T-cell (primary cell): ENCODE measurements around the gene TPRX1. TPM values are rescaled to one million over a fixed set of nuclear protein-coding genes. Genes with fewer than 3 reads are reported as not detected.

Experiments used
- ATAC-seq, 4 experiments: fragments of 200-7000 bp in 3 of 4; fragments of 150-1000 bp in 1 of 4; cut with Tn5 transposase; replicated peaks in 1 of 4; 1 replicate in 3 of 4; 2 replicates in 1 of 4; pipeline ENCODE4 v1.10.0; 2021; ENCODE audit warnings: moderate library complexity in 3 of 4, mild to moderate bottlenecking in 2 of 4, moderate number of reproducible peaks in 1 of 4
- CTCF ChIA-PET, 2 donors: fragments of 300-600 bp; sonication (Branson Sonifier 250); formaldehyde crosslinking; loops; one replicate each; lab custom pipeline; 2022; ENCODE audit warnings: antibody characterized with exemption in 2 of 2; lab: Charles Lee
- POLR2A ChIA-PET, 2 donors: fragments of 300-600 bp; sonication (Branson Sonifier 250); formaldehyde crosslinking; loops; one replicate each; lab custom pipeline; 2022; ENCODE audit warnings: antibody characterized with exemption in 2 of 2; lab: Charles Lee
- DNase-seq, 35 experiments: peaks; one replicate each; pipeline versions ENCODE4 v3.0.0 to v3.0.0-alpha.2; 2013 to 2023
- H3K27ac ChIP-seq: one replicate; pipeline ENCODE4 v1.5.1; 2013; ENCODE audit warnings: low read length
- H3K27me3 ChIP-seq, 2 experiments: replicated peaks in 1 of 2; 1 replicate in 1 of 2; 2 replicates in 1 of 2; pipeline versions ENCODE4 v1.6.1 to v1.7.0; 2013; ENCODE audit warnings: low read length in 1 of 2, mixed read lengths in 1 of 2; ENCODE audit not compliant: control insufficient read depth in 2 of 2, insufficient read depth in 2 of 2; ENCODE audit errors: extremely low read depth in 1 of 2
- H3K36me3 ChIP-seq, 2 donors: 1 replicate in 1 of 2; 2 replicates in 1 of 2; pipeline versions ENCODE4 v1.6.1 to v1.7.0; 2013; ENCODE audit warnings: low read length in 1 of 2; ENCODE audit not compliant: control insufficient read depth in 2 of 2, insufficient read depth in 1 of 2; ENCODE audit errors: extremely low read depth in 1 of 2
- H3K4me1 ChIP-seq, 2 experiments: 1 replicate in 1 of 2; 2 replicates in 1 of 2; pipeline versions ENCODE4 v1.6.1 to v1.7.0; 2013; ENCODE audit warnings: low read length in 2 of 2, mixed read lengths in 1 of 2; ENCODE audit not compliant: insufficient read depth in 2 of 2, control insufficient read depth in 1 of 2; ENCODE audit errors: extremely low read depth in 1 of 2
- H3K4me3 ChIP-seq, 2 donors: 1 replicate in 1 of 2; 2 replicates in 1 of 2; pipeline versions ENCODE4 v1.5.1 to v1.7.0; 2013; ENCODE audit warnings: mild to moderate bottlenecking in 2 of 2, low read length in 1 of 2, moderate library complexity in 1 of 2; ENCODE audit not compliant: control insufficient read depth in 1 of 2; ENCODE audit errors: extremely low read depth in 1 of 2
- H3K9me3 ChIP-seq: 2 replicates; pipeline ENCODE4 v1.7.0; 2013
- H3K27ac Mint-ChIP-seq, 2 donors: one replicate each; pipeline ENCODE4 v1.8.0; 2020 to 2021; ENCODE audit warnings: mild to moderate bottlenecking in 2 of 2, mixed read lengths in 2 of 2
- H3K27me3 Mint-ChIP-seq, 2 donors: one replicate each; pipeline ENCODE4 v1.8.0; 2021 to 2022; ENCODE audit warnings: mixed read lengths in 2 of 2
- H3K36me3 Mint-ChIP-seq: one replicate; pipeline ENCODE4 v1.8.0; 2021; ENCODE audit warnings: mixed read lengths
- H3K4me1 Mint-ChIP-seq, 3 donors: one replicate each; pipeline ENCODE4 v1.8.0; 2020 to 2022; ENCODE audit warnings: mixed read lengths in 3 of 3, mild to moderate bottlenecking in 1 of 3
- H3K4me3 Mint-ChIP-seq, 3 donors: one replicate each; pipeline ENCODE4 v1.8.0; 2020 to 2022; ENCODE audit warnings: mild to moderate bottlenecking in 3 of 3, mixed read lengths in 3 of 3, moderate library complexity in 3 of 3
- H3K9me3 Mint-ChIP-seq, 3 donors: one replicate each; pipeline ENCODE4 v1.8.0; 2020 to 2022; ENCODE audit warnings: mixed read lengths in 3 of 3
- WGBS: methylation state at CpG from one replicate; pipeline ENCODE4 v1.1.5; 2013; ENCODE audit warnings: missing lambda C conversion rate; ENCODE audit not compliant: insufficient coverage; 5-methylcytosine and 5-hydroxymethylcytosine counted together
- total RNA-seq, 35 experiments: library from RNA in 6 of 35; stranded (reverse) in 6 of 35; fragments of 120-200 nt in 1 of 35; gene quantifications; one replicate each; pipeline versions ENCODE4 v1.2.1 to v1.2.4 and lab custom pipeline; 2013 to 2026

The TPRX1 gene
- total RNA-seq, 5 donors from 2014 or later (not counting 1 experiment from before 2014, with no cell fraction given), result not detected

DNA sequence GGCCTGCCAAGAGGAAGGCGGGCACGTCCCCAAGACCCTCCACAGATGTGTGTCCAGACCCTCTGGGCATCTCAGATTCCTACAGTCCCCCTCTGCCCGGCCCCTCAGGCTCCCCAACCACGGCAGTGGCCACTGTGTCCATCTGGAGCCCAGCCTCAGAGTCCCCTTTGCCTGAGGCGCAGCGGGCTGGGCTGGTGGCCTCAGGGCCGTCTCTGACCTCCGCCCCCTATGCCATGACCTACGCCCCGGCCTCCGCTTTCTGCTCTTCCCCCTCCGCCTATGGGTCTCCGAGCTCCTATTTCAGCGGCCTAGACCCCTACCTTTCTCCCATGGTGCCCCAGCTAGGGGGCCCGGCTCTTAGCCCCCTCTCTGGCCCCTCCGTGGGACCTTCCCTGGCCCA is 35.1 kb upstream of the TPRX1 start:
- ChIA-PET CTCF (no interaction called here), POLR2A (no interaction called here)
- WGBS, result 85% methylated on average over 13 of the region's 16 CpGs
- H3K36me3 ChIP-seq, result no peaks in the 10 kb centered on the region
- no peaks in the 10 kb centered on the region for H3K4me1 ChIP-seq
- H3K4me1 Mint-ChIP-seq, result no peaks in the 10 kb centered on the region
- no peaks in the 10 kb centered on the region for H3K9me3 Mint-ChIP-seq
- no peaks in the 10 kb centered on the region for H3K36me3 Mint-ChIP-seq
- H3K27ac Mint-ChIP-seq, result no peak overlapping the region
- no peak for DNase-seq
- no peak overlapping the region for H3K27ac ChIP-seq
- no peak overlapping the region for H3K4me3 Mint-ChIP-seq
- ATAC-seq, result no peak
- no peak overlapping the region for H3K4me3 ChIP-seq
- H3K27me3 Mint-ChIP-seq, result peaks cover 20 to 28% of the 10 kb centered on the region in 2 donors
- H3K27me3 ChIP-seq, result peaks cover 0 to 35% of the 10 kb centered on the region in 2 experiments
- H3K9me3 ChIP-seq, result no peaks in the 10 kb centered on the region

DNA sequence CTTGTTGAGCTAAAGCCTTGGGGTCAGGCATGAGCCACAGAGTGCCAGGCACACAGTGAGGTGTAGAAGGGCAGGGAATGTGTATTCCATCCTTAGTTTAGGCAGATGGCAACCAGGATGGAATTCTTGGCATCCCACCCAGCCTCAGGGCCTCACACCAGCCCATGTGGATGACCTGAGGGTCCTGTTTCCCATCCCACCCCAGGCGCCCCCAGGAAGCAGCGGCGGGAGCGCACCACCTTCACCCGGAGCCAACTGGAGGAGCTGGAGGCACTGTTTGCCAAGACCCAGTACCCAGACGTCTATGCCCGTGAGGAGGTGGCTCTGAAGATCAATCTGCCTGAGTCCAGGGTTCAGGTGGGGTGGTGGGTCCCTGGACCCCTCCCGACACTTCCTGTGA is 31.7 kb upstream of the TPRX1 start:
- Mint-ChIP-seq H3K27me3 (peaks cover 0 to 2% of the 10 kb centered on the region in 2 donors), H3K27ac (no peak overlapping the region), H3K9me3 (no peaks in the 10 kb centered on the region), H3K4me1 (no peaks in the 10 kb centered on the region), H3K4me3 (no peak overlapping the region), H3K36me3 (no peaks in the 10 kb centered on the region)
- CTCF ChIA-PET, result no interaction called here
- no peak for ATAC-seq
- Histone ChIP-seq H3K27me3 (peaks cover 0 to 28% of the 10 kb centered on the region in 2 experiments), H3K9me3 (no peaks in the 10 kb centered on the region), H3K36me3 (no peaks in the 10 kb centered on the region), H3K4me3 (no peak overlapping the region), H3K4me1 (no peaks in the 10 kb centered on the region), H3K27ac (no peak overlapping the region)
- DNase-seq, result no peak
- WGBS, result 74% methylated on average over 7 of the region's 8 CpGs
- POLR2A ChIA-PET, result no interaction called here

DNA sequence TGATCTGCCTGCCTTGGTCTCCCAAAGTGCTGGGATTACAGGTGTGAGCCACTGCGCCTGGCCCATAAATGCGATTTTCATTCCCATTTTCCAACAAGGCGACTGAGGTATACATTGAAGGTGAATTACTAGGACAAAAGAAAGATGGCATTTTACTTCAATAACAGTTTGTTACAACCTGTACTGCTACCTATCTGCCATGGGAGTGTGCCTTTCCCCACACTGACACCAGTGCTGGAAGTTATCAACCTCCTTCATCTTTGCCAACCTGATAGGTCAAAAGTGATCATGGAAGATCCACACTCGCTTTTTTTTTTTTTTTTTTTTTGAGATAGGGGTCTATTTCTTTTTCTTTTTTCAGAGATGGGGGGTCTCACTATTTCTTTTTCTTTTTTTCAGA is 28.4 kb upstream of the TPRX1 start:
- H3K27me3 Mint-ChIP-seq, result peaks cover 5 to 6% of the 10 kb centered on the region in 2 donors
- Histone ChIP-seq H3K4me3 (no peak overlapping the region), H3K27me3 (peaks cover 0 to 18% of the 10 kb centered on the region in 2 experiments), H3K27ac (no peak overlapping the region), H3K4me1 (no peaks in the 10 kb centered on the region), H3K36me3 (no peaks in the 10 kb centered on the region), H3K9me3 (no peaks in the 10 kb centered on the region)
- no peaks in the 10 kb centered on the region for H3K9me3 Mint-ChIP-seq
- H3K4me3 Mint-ChIP-seq, result no peak overlapping the region
- CTCF ChIA-PET, result no interaction called here
- DNase-seq (no peak), ATAC-seq (no peak)
- H3K36me3 Mint-ChIP-seq, result no peaks in the 10 kb centered on the region
- POLR2A ChIA-PET, result no interaction called here
- 100% methylated on average over 1 of the region's 4 CpGs for WGBS
- H3K27ac Mint-ChIP-seq, result no peak overlapping the region
- no peaks in the 10 kb centered on the region for H3K4me1 Mint-ChIP-seq

DNA sequence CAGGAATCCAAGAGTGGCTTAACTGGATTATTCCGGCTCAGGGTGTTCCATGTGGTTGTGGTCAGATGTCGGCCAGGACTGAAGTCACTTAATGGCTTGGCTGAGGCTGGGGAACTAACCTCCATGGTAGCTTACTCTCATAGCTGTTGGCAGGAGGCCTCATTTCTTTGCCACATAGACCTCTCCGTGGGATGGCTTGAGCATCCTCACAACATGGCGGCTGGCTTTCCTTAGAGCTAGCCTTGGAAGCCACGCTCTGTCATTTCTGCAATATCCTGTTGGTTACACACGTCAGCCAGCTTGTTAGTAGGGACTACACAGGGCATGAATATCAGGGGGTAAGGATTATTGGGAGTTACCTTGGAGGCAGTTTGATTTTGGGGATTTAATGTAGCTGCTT is 22.4 kb upstream of the TPRX1 start:
- peaks cover 0 to 7% (median 0%) of the 10 kb centered on the region in 3 donors for H3K9me3 Mint-ChIP-seq
- 91% methylated on average over 3 of the region's 6 CpGs for WGBS
- no peaks in the 10 kb centered on the region for H3K36me3 Mint-ChIP-seq
- POLR2A ChIA-PET, result no interaction called here
- no peak overlapping the region for H3K4me3 Mint-ChIP-seq
- H3K27me3 Mint-ChIP-seq, result peaks cover 12 to 16% of the 10 kb centered on the region in 2 donors
- no peaks in the 10 kb centered on the region for H3K36me3 ChIP-seq
- DNase-seq, result no peak
- CTCF ChIA-PET, result interaction anchor here in 1 of 2 donors (0.9 kb wide), 1 partner anchor 42 kb away, joined by 3 read pairs; no protein-coding TSS in a partner anchor
- no peaks in the 10 kb centered on the region for H3K4me1 ChIP-seq
- H3K27me3 ChIP-seq, result peaks cover 0 to 25% of the 10 kb centered on the region in 2 experiments
- no peak overlapping the region for H3K27ac ChIP-seq
- H3K9me3 ChIP-seq, result no peaks in the 10 kb centered on the region
- no peaks in the 10 kb centered on the region for H3K4me1 Mint-ChIP-seq
- H3K4me3 ChIP-seq, result no peak overlapping the region
- no peak for ATAC-seq
- no peak overlapping the region for H3K27ac Mint-ChIP-seq

DNA sequence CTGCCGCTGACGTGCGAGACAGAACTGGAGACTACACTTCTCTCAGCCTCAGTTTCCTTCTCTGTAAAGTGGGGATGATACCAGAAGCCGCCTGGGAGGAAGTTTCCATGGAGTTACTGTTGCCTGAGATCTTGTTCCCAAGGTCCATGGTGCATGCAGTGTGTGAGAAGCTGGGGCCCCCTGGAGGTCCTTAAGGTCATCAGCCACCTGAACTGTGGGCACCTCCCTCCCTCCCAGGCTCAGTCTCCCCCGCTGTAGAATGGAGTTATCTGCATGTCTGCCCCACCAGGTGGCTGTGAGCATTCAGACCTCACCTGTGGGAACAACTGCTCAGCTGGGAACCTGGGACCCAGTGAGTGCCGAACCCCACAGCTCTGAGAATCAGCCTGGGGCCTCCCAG is 20.0 kb upstream of the TPRX1 start:
- DNase-seq, result no peak
- Mint-ChIP-seq H3K27me3 (peaks cover 31 to 33% of the 10 kb centered on the region in 2 donors), H3K27ac (no peak overlapping the region), H3K4me1 (peaks cover 0 to 4% (median 0%) of the 10 kb centered on the region in 3 donors), H3K36me3 (no peaks in the 10 kb centered on the region), H3K4me3 (no peak overlapping the region), H3K9me3 (peaks cover 0 to 7% (median 0%) of the 10 kb centered on the region in 3 donors)
- CTCF ChIA-PET, result no interaction called here
- 70% methylated on average over 2 of the region's 6 CpGs for WGBS
- POLR2A ChIA-PET, result interaction anchor here in 1 of 2 donors (0.6 kb wide), 1 partner anchor 11 kb away, joined by 3 read pairs; no protein-coding TSS in a partner anchor
- no peak overlapping the region for H3K27ac ChIP-seq
- H3K4me1 ChIP-seq, result no peaks in the 10 kb centered on the region
- no peaks in the 10 kb centered on the region for H3K36me3 ChIP-seq
- ATAC-seq, result no peak
- H3K27me3 ChIP-seq, result peaks cover 3 to 45% of the 10 kb centered on the region in 2 experiments
- H3K4me3 ChIP-seq, result no peak overlapping the region
- H3K9me3 ChIP-seq, result no peaks in the 10 kb centered on the region

DNA sequence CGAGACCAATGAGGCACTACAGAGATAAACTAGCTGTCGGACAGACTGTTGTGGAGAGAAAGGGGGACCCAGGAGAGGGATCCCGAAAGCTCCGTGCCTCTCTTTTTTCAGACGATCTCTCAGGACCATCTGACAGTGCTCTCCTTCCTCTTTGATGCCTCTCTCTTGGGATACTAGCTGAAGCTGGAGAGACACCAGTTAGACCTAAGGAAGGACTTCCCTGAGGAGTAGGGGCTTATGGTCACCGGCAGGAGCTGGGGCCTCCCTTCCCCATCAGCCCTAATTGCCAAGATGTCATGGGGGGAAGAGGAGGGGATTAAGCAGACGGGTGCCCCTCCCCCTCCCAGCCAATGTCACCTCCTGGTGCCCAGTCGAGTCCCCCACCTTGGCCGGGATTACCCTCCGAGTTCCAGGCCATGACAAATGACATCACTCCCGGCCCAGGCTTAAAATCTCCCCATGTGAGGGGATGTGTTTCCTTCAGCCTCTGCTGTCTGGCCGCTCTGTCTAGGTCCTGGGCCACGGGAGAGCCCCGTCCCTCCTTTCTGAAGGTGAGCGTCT is 17.2 kb upstream of the TPRX1 start, which contains the start of gene CRX:
TSS of gene CRX (plus strand) at position 478 of the 561 bp plus-strand sequence. CDS start 12,507 bp downstream, outside the sequence.
- Histone ChIP-seq H3K36me3 (no peaks in the 10 kb centered on the region), H3K27ac (no peak within 1 kb of the TSS), H3K27me3 (peaks cover 3 to 55% of the 10 kb centered on the region in 2 experiments), H3K9me3 (no peaks in the 10 kb centered on the region), H3K4me1 (no peaks in the 10 kb centered on the region), H3K4me3 (no peak within 1 kb of the TSS)
- Mint-ChIP-seq H3K4me3 (no peak within 1 kb of the TSS), H3K9me3 (no peaks in the 10 kb centered on the region), H3K4me1 (peaks cover 0 to 4% (median 0%) of the 10 kb centered on the region in 3 donors), H3K27ac (no peak within 1 kb of the TSS), H3K36me3 (no peaks in the 10 kb centered on the region), H3K27me3 (peaks cover 44 to 47% of the 10 kb centered on the region in 2 donors)
- POLR2A ChIA-PET, result no interaction called here
- 43% methylated on average over 7 of the region's 15 CpGs for WGBS
- CTCF ChIA-PET, result interaction anchor here in 1 of 2 donors (0.5 kb wide), 1 partner anchor 513 kb away, joined by 3 read pairs; no protein-coding TSS in a partner anchor
- no peak for DNase-seq
- no peak for ATAC-seq
